Measurements from ENCODE around the gene B3GALT2.

Gene B3GALT2

GRCh38 chr1:193216920-193217319 lies 30.5 kb upstream of the B3GALT2 start:
- no peak for DNase-seq (ENCODE audit: low read depth)
- no peak for TF ChIP-seq CTCF (IDR thresholded peaks at IDR 0.05; ENCODE audit: low read length, missing control alignments)
- no peak overlapping the region for H3K4me3 ChIP-seq (replicated peaks; ENCODE audit: low read depth, low read length)

- no peak overlapping the region for H3K4me3 ChIP-seq (replicated peaks; ENCODE audit: low read depth, low read length)
- no peak for DNase-seq (ENCODE audit: low read depth)
- no peak for TF ChIP-seq CTCF (IDR thresholded peaks at IDR 0.05; ENCODE audit: low read length, missing control alignments)
These were observed 27.6 kb upstream of the B3GALT2 start for GRCh38 chr1:193213998-193214397.

DNA sequence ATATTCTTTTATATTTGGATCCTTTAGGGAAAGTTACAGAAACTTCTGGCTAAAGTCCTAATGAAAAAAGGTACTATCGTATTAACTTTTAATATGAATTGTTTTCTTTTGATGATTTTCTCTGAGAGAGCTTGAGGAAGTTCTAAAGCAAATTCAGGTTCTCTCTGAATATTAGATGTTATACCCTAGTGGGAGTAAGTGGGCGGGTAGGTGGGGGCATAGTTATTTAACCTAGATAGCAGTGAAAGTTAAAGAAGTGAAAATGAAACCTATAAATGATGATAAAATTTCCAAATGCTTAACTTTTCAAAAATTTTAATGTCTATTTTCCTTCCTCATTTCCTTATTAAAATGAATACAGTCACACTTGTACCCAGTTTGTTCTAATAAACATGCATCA lies 26.2 kb upstream of the B3GALT2 start:
- DNase-seq (ENCODE audit: low read depth), result no peak
- no peak overlapping the region for H3K4me3 ChIP-seq (replicated peaks; ENCODE audit: low read depth, low read length)
- TF ChIP-seq CTCF (IDR thresholded peaks at IDR 0.05; ENCODE audit: low read length, missing control alignments), result no peak

- no peak overlapping the region for H3K4me3 ChIP-seq (replicated peaks; ENCODE audit: low read depth, low read length)
- DNase-seq (ENCODE audit: low read depth), result peak; percentile 74
- no peak for TF ChIP-seq CTCF (IDR thresholded peaks at IDR 0.05; ENCODE audit: low read length, missing control alignments)
These were observed 25.1 kb upstream of the B3GALT2 start for GRCh38 chr1:193211539-193211938.

GRCh38 chr1:193210996-193211395 lies 24.6 kb upstream of the B3GALT2 start:
- no peak overlapping the region for H3K4me3 ChIP-seq (replicated peaks; ENCODE audit: low read depth, low read length)
- no peak for DNase-seq (ENCODE audit: low read depth)
- TF ChIP-seq CTCF (IDR thresholded peaks at IDR 0.05; ENCODE audit: low read length, missing control alignments), result no peak

- no peak for DNase-seq (ENCODE audit: low read depth)
- TF ChIP-seq CTCF (IDR thresholded peaks at IDR 0.05; ENCODE audit: low read length, missing control alignments), result no peak
- no peak overlapping the region for H3K4me3 ChIP-seq (replicated peaks; ENCODE audit: low read depth, low read length)
These were observed 14.6 kb upstream of the B3GALT2 start for GRCh38 chr1:193201021-193201420.

- DNase-seq (ENCODE audit: low read depth), result no peak
- TF ChIP-seq CTCF (IDR thresholded peaks at IDR 0.05; ENCODE audit: low read length, missing control alignments), result no peak
- no peak overlapping the region for H3K4me3 ChIP-seq (replicated peaks; ENCODE audit: low read depth, low read length)
These were observed 13.5 kb upstream of the B3GALT2 start for GRCh38 chr1:193199940-193200339.

All from fibroblast of pulmonary artery (primary cell).